HG02884 (cell line): ENCODE measurements around the gene WDR81.
"Not testable (repeated sequence)": the region's sequence is repeated elsewhere in the genome, so short reads cannot be mapped to it uniquely, and the experiment has no call there.

ENCODE experiments used
- ATAC-seq: cut with Tn5 transposase; IDR thresholded peaks from one replicate; pipeline ENCODE4 v1.9.1; 2021; ENCODE audit warnings: mild to moderate bottlenecking, moderate library complexity; ENCODE audit not compliant: unreplicated experiment

WDR81 gene

GRCh38 chr17:1730326-1731193 is 6.1 kb downstream of the WDR81 start:
- no peak for ATAC-seq

- no peak for ATAC-seq
These were observed 6.6 kb downstream of the WDR81 start for GRCh38 chr17:1731194-1731506.

- no peak for ATAC-seq
These were observed 7.8 kb downstream of the WDR81 start for GRCh38 chr17:1732241-1732832.

- ATAC-seq: no peak
These were observed 8.4 kb downstream of the WDR81 start for GRCh38 chr17:1732833-1733321.

- no peak for ATAC-seq
These were observed 9.3 kb downstream of the WDR81 start for GRCh38 chr17:1733759-1734158.

- ATAC-seq: no peak
These were observed 10.9 kb downstream of the WDR81 start for GRCh38 chr17:1735418-1735817.

GRCh38 chr17:1735834-1736347 is 11.4 kb downstream of the WDR81 start:
- no peak for ATAC-seq

GRCh38 chr17:1736348-1737281 is 12.1 kb downstream of the WDR81 start:
- ATAC-seq: no peak

- no peak for ATAC-seq
These were observed 13.2 kb downstream of the WDR81 start for GRCh38 chr17:1737531-1738291.

- not testable (repeated sequence) for ATAC-seq
These were observed 17.4 kb downstream of the WDR81 start for GRCh38 chr17:1741899-1742298.

- ATAC-seq: no peak
These were observed 18.0 kb downstream of the WDR81 start, which contains the start of gene SERPINF2 for GRCh38 chr17:1742371-1743087. SERPINF2 (plus strand) TSS chr17:1742871; CDS start chr17:1744996, 2,125 bp downstream.

- no peak for ATAC-seq
These were observed 18.6 kb downstream of the WDR81 start for GRCh38 chr17:1743088-1743439.

- no peak for ATAC-seq
These were observed 20.3 kb downstream of the WDR81 start for GRCh38 chr17:1744551-1745512.

GRCh38 chr17:1745513-1746020 is 21.1 kb downstream of the WDR81 start:
- ATAC-seq: no peak

GRCh38 chr17:1746975-1747543 is 22.6 kb downstream of the WDR81 start:
- ATAC-seq: no peak

- no peak for ATAC-seq
These were observed 26.1 kb downstream of the WDR81 start for GRCh38 chr17:1750628-1751027.

GRCh38 chr17:1752425-1753262 is 28.1 kb downstream of the WDR81 start:
- no peak for ATAC-seq
